GM19240 (cell line): ENCODE measurements around the gene NMT2.

ENCODE experiments used
- DNase-seq: peaks from one replicate; pipeline ENCODE4 v3.0.0; 2011; ENCODE audit warnings: low spot score; ENCODE audit not compliant: insufficient read length

Gene NMT2

GRCh38 chr10:15092855-15093408, 75.6 kb downstream of the NMT2 start:
- no peak for DNase-seq

DNA sequence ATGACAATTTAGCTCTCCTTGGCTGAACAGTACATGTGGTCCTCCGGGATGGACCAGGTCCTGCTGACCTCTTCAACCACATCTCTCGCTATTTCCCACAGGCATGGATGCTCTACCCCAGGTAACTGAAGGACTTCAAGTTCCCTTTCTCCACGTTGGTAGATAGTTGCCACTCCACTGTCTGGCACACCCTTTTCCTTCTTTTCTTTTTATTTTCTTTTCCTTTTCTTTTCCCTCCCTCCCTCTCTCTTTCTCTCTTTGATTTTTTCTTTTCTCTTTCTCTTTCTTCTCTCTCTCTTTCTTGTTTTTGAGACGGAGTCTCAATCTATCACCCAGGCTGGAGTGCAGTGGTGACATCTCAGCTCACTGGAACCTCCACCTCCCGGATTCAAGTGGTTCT, 77.1 kb downstream of the NMT2 start:
- no peak for DNase-seq

DNA sequence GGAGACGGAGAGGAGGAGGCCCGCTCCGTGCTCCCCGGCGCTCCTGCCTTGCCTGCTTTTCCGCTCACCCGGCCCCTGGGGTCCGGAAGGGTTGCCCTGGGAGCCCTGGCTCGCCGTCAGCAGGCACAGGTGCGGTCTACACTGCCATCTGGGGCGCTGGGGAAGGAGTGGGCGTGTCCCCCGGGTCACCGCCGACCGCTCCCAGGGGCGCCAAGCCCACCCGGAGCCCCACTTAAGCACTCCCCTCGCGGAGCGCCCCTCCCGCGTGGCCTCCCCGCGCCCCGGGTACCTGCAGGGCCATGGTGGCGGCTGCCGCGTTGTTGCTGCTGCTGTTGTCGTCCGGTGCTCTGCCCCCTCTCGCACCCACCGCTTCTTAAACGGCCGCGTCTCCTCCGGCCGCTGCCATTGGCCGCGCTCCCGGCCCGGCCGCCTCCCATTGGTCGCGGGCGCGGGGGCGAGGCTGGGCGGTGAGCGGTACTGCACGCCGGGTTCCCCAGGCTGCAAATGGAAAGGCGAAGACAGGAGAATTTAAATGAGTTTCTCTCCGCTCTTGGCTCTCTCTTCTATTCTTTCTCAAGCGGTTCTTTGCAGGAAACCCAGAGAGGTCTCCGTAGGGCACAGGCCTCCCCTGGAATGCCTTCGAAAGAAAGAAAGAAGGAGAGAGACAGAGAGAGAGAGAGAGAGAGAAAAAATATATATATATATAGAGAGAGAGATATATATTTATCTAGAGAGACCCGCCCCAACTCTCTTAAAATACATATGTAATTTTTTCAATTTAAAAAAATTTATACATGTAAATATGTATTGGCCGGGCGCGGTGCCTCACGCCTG, 79.8 kb downstream of the NMT2 start, which contains the start of gene ACBD7:
Gene ACBD7 (minus strand): TSS at position 349 of the 834 bp plus-strand sequence. CDS start 48 bp downstream, at position 301.
- peak; percentile 82 for DNase-seq

GRCh38 chr10:15084502-15084922, 84.0 kb downstream of the NMT2 start:
- DNase-seq, result no peak

- no peak for DNase-seq
These were observed 84.6 kb downstream of the NMT2 start for GRCh38 chr10:15083674-15084501.

DNA sequence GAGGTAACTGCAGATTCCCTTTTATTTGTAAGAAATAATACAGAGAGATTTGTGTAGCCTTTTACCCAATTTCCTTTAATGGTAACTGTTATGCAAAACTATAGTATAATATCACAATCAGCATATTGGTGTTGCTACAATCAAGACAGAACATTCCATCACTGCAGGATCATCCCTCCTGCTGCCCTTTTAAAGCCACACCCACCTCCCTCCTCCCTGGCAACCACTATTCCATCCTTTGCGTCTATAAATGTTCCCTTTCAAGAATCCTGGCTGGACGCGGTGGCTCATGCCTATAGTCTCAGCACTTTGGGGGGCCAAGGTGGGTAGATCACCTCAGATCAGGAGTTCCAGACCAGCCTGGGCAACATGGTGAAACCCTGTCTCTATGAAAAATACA, 93.1 kb downstream of the NMT2 start:
- no peak for DNase-seq

GRCh38 chr10:15072358-15072757, 96.1 kb downstream of the NMT2 start:
- no peak for DNase-seq

- DNase-seq, result no peak
These were observed 99.3 kb downstream of the NMT2 start for GRCh38 chr10:15069230-15069629.

DNA sequence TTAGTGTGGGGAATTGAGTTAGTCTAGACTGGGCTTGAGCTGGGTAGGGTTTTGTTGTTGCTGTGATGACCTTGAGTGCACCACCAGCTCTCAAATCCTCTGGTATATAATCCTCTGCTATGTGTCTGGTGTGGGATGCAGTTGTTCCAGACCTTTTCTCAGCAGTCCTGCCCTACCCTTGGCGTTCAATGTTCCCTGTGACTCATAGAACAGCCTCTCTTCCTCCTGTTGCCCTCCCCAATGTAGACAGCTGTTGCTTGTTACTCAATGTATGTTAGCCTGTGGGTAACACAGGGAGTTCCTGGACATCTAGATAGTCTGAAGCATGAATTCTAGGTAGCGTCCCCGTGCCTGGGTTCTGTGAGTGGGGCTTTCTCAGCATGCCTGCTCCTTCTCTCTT, 99.7 kb downstream of the NMT2 start:
- DNase-seq, result no peak

GRCh38 chr10:15067154-15067553, 101.3 kb downstream of the NMT2 start:
- no peak for DNase-seq

- no peak for DNase-seq
These were observed 107.9 kb downstream of the NMT2 start for GRCh38 chr10:15060638-15061037.

- no peak for DNase-seq
These were observed 108.6 kb downstream of the NMT2 start for GRCh38 chr10:15059914-15060313.

DNA sequence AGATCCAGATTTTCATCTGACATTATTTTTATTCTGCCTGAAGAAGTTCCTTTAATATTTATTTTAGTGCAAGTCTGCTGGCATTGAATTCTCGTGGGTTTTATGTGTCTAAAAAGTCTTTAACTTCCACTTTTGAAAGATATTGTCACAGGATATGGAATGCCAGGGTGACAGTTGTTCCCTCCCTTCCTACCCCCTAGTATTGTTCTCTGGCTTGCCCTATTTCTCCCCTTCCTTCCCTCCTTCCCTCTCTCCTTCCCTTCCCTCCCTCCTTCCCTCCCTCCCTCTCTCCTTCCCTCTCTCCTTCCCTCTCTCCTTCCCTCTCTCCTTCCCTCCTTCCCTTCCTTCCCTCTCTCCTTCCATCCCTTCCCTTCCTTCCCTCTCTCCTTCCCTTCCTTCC, 109.8 kb downstream of the NMT2 start:
- no peak for DNase-seq
